HG03060 (cell line): ENCODE results near the gene ANKH.

Source experiments
- ATAC-seq: cut with Tn5 transposase; IDR thresholded peaks from one replicate; pipeline ENCODE4 v1.9.1; 2021; ENCODE audit warnings: low read depth, moderate number of reproducible peaks; ENCODE audit not compliant: unreplicated experiment

The ANKH gene

GRCh38 chr5:14743601-14744295, 127.8 kb downstream of the ANKH start:
- ATAC-seq, result no peak

GRCh38 chr5:14742498-14742897, 129.1 kb downstream of the ANKH start:
- no peak for ATAC-seq

- ATAC-seq, result no peak
Measured at GRCh38 chr5:14741801-14742440, 129.7 kb downstream of the ANKH start.

GRCh38 chr5:14741131-14741530, 130.4 kb downstream of the ANKH start:
- ATAC-seq, result no peak

- ATAC-seq, result no peak
Measured at GRCh38 chr5:14739981-14740380, 131.6 kb downstream of the ANKH start.

GRCh38 chr5:14739538-14739937, 132.0 kb downstream of the ANKH start:
- no peak for ATAC-seq

GRCh38 chr5:14738050-14738449, 133.5 kb downstream of the ANKH start:
- no peak for ATAC-seq

GRCh38 chr5:14737291-14737690, 134.3 kb downstream of the ANKH start:
- no peak for ATAC-seq

GRCh38 chr5:14735944-14736343, 135.6 kb downstream of the ANKH start:
- no peak for ATAC-seq

- ATAC-seq, result no peak
Measured at GRCh38 chr5:14734396-14734795, 137.2 kb downstream of the ANKH start.

- ATAC-seq, result no peak
Measured at GRCh38 chr5:14733661-14734060, 137.9 kb downstream of the ANKH start.

GRCh38 chr5:14732991-14733390, 138.6 kb downstream of the ANKH start:
- no peak for ATAC-seq

GRCh38 chr5:14730881-14731280, 140.7 kb downstream of the ANKH start:
- ATAC-seq, result no peak

- no peak for ATAC-seq
Measured at GRCh38 chr5:14730466-14730865, 141.1 kb downstream of the ANKH start.

GRCh38 chr5:14729448-14730385, 141.9 kb downstream of the ANKH start:
- no peak for ATAC-seq

GRCh38 chr5:14728459-14728938, 143.1 kb downstream of the ANKH start:
- no peak for ATAC-seq

GRCh38 chr5:14727928-14728458, 143.6 kb downstream of the ANKH start:
- ATAC-seq, result no peak

GRCh38 chr5:14727428-14727865, 144.1 kb downstream of the ANKH start:
- ATAC-seq, result no peak

GRCh38 chr5:14726066-14726838, 145.3 kb downstream of the ANKH start:
- no peak for ATAC-seq

- no peak for ATAC-seq
Measured at GRCh38 chr5:14724633-14725032, 146.9 kb downstream of the ANKH start.
